ENCODE data around the gene STK35. TPM values are rescaled to one million over a fixed set of nuclear protein-coding genes. Genes with fewer than 3 reads are reported as not detected.

STK35 gene
- total RNA-seq, 3 donors from 2014 or later (not counting 1 experiment from before 2014, with no cell fraction given) = 18.7 to 24.5 (median 21.9) TPM

DNA sequence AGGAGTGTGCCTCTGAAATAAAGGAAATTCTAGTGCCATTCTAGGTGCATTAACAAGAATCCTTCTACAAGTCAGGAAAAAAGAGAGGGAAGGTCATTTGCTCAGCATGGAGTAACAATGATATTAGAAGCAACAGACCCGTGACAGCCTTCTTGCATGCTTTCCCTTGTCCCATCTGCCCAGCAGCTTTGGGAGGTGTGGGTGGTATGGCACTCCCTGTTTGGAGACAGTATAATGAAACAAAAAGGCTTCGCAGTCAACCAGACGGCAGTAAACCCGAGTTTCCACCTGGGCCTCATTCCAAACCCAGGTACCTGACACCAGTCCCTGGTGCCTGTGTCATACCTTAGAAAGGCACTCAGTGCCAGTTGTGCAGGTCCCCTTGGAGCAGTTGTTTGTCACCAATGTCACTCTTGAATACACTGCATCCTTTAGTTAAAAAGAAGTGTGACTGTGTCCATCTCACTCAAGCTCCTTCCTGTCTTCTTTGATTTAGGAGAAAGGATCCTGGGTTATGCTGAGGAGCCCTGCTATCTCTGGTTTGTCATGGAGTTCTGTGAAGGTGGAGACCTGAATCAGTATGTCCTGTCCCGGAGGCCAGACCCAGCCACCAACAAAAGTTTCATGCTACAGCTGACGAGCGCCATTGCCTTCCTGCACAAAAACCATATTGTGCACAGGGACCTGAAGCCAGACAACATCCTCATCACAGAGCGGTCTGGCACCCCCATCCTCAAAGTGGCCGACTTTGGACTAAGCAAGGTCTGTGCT lies 14.7 kb downstream of the STK35 start:
- H3K27me3 Mint-ChIP-seq (ENCODE audit: low read depth in 2 of 2) = no peaks in the 10 kb centered on the region
- H3K27me3 ChIP-seq (ENCODE audit: control insufficient read depth, insufficient read depth, low read length) = no peaks in the 10 kb centered on the region
- H3K9me3 Mint-ChIP-seq = no peaks in the 10 kb centered on the region
- WGBS (ENCODE audit: insufficient coverage) = 94% methylated on average over 9 of the region's 9 CpGs
- H3K36me3 ChIP-seq (ENCODE audit: control insufficient read depth, insufficient read depth, low read length) = peaks cover 23% of the 10 kb centered on the region
- H3K27ac ChIP-seq (ENCODE audit: low read length) = no peak overlapping the region
- H3K4me3 ChIP-seq (ENCODE audit: low read length) = no peak overlapping the region
- H3K9me3 ChIP-seq (ENCODE audit: control insufficient read depth, insufficient read depth, low read length) = no peaks in the 10 kb centered on the region
- intact Hi-C loops (cut with micrococcal nuclease) = no loop called here
- H3K4me1 Mint-ChIP-seq = peaks cover 66 to 72% of the 10 kb centered on the region in 2 donors
- peaks cover 8% of the 10 kb centered on the region for H3K4me1 ChIP-seq (ENCODE audit: control insufficient read depth, insufficient read depth, low read length)
- ATAC-seq (no peak), DNase-seq (no peak)
- TF ChIP-seq, protein P1, sequence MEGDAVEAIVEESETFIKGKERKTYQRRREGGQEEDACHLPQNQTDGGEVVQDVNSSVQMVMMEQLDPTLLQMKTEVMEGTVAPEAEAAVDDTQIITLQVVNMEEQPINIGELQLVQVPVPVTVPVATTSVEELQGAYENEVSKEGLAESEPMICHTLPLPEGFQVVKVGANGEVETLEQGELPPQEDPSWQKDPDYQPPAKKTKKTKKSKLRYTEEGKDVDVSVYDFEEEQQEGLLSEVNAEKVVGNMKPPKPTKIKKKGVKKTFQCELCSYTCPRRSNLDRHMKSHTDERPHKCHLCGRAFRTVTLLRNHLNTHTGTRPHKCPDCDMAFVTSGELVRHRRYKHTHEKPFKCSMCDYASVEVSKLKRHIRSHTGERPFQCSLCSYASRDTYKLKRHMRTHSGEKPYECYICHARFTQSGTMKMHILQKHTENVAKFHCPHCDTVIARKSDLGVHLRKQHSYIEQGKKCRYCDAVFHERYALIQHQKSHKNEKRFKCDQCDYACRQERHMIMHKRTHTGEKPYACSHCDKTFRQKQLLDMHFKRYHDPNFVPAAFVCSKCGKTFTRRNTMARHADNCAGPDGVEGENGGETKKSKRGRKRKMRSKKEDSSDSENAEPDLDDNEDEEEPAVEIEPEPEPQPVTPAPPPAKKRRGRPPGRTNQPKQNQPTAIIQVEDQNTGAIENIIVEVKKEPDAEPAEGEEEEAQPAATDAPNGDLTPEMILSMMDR (IDR thresholded peaks at IDR 0.05) = no peak
- H3K27ac Mint-ChIP-seq = peak overlapping the region in 1 of 2 donors; percentile 56
- H3K4me3 Mint-ChIP-seq = no peak overlapping the region
- H3K36me3 Mint-ChIP-seq = no peaks in the 10 kb centered on the region

DNA sequence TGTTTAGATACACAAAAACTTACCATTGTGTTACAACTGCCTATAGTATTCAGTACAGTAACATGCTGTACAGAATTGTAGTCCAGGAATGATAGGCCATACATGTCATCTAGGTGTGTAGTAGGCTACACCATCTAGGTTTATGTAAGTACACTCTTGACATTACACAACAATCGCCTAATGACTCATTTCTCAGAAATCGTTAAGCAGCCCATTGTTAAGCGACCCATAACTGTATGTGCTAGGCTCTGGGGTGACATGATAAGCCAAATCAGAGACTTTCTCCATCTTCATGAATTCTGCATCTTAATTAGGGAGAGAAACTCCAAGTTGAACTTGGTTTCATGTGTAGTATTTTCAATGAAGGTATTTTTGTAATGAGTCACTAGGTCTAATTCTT lies 17.2 kb downstream of the STK35 start:
- Histone ChIP-seq H3K36me3 (ENCODE audit: control insufficient read depth, insufficient read depth, low read length) (peaks cover 23% of the 10 kb centered on the region), H3K27ac (ENCODE audit: low read length) (no peak overlapping the region), H3K4me3 (ENCODE audit: low read length) (no peak overlapping the region), H3K4me1 (ENCODE audit: control insufficient read depth, insufficient read depth, low read length) (peaks cover 7% of the 10 kb centered on the region), H3K9me3 (ENCODE audit: control insufficient read depth, insufficient read depth, low read length) (no peaks in the 10 kb centered on the region), H3K27me3 (ENCODE audit: control insufficient read depth, insufficient read depth, low read length) (no peaks in the 10 kb centered on the region)
- intact Hi-C loops (cut with micrococcal nuclease) = no loop called here
- Mint-ChIP-seq H3K27me3 (ENCODE audit: low read depth in 2 of 2) (no peaks in the 10 kb centered on the region), H3K4me1 (peaks cover 72% of the 10 kb centered on the region in 2 donors), H3K27ac (peak overlapping the region in 1 of 2 donors; percentile 22), H3K9me3 (no peaks in the 10 kb centered on the region), H3K4me3 (no peak overlapping the region), H3K36me3 (no peaks in the 10 kb centered on the region)
- 38% methylated on average over 3 of the region's 3 CpGs for WGBS (ENCODE audit: insufficient coverage)
- TF ChIP-seq, protein P1 (IDR thresholded peaks at IDR 0.05) = no peak
- no peak for ATAC-seq
- DNase-seq = no peak

DNA sequence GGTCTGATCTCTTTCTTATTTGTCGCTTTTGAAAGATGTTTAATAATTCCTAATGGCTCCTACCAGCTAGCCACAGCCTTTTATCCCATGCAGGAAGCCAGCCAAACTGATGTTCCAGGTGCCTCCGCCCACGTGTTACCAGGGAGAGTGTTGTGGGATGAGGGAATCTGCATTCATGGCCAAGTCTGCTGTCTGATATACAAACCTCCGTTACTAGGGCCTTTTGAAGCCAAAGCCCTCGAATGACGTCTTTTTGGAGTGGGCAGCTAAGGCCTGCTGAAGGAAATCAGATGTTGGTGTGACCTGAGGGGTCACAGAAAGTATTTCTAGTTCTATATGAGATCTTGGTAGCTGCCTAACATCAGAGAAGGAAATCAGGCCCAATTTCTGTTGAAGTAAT lies 21.3 kb downstream of the STK35 start:
- TF ChIP-seq, protein P1 (IDR thresholded peaks at IDR 0.05) = no peak
- ATAC-seq (no peak), DNase-seq (no peak)
- Histone ChIP-seq H3K4me3 (ENCODE audit: low read length) (no peak overlapping the region), H3K9me3 (ENCODE audit: control insufficient read depth, insufficient read depth, low read length) (no peaks in the 10 kb centered on the region), H3K4me1 (ENCODE audit: control insufficient read depth, insufficient read depth, low read length) (peaks cover 18% of the 10 kb centered on the region), H3K27ac (ENCODE audit: low read length) (no peak overlapping the region), H3K27me3 (ENCODE audit: control insufficient read depth, insufficient read depth, low read length) (no peaks in the 10 kb centered on the region), H3K36me3 (ENCODE audit: control insufficient read depth, insufficient read depth, low read length) (peaks cover 8% of the 10 kb centered on the region)
- WGBS (ENCODE audit: insufficient coverage) = 98% methylated on average over 6 of the region's 6 CpGs
- Mint-ChIP-seq H3K36me3 (no peaks in the 10 kb centered on the region), H3K27ac (no peak overlapping the region), H3K4me3 (no peak overlapping the region), H3K9me3 (no peaks in the 10 kb centered on the region), H3K4me1 (peaks cover 88 to 92% of the 10 kb centered on the region in 2 donors), H3K27me3 (ENCODE audit: low read depth in 2 of 2) (no peaks in the 10 kb centered on the region)
- intact Hi-C loops (cut with micrococcal nuclease) = no loop called here
